Activated CD4-positive, CD25-positive, alpha-beta regulatory T cell treated with anti-CD3 and anti-CD28 coated beads, Interleukin-2, amount 50 U/mL, for 16 hours (primary cell): ENCODE data around the gene THBS4.
"Not testable (repeated sequence)": the region's sequence is repeated elsewhere in the genome, so short reads cannot be mapped to it uniquely, and the experiment has no call there.

Experiments used
- DNase-seq: peaks from one replicate; pipeline ENCODE4 v3.0.0-alpha.2; 2020; ENCODE audit warnings: low read depth, low spot score

The THBS4 gene

GRCh38 chr5:80076131-80077050 is 41.2 kb downstream of the THBS4 start:
- DNase-seq = no peak

DNA sequence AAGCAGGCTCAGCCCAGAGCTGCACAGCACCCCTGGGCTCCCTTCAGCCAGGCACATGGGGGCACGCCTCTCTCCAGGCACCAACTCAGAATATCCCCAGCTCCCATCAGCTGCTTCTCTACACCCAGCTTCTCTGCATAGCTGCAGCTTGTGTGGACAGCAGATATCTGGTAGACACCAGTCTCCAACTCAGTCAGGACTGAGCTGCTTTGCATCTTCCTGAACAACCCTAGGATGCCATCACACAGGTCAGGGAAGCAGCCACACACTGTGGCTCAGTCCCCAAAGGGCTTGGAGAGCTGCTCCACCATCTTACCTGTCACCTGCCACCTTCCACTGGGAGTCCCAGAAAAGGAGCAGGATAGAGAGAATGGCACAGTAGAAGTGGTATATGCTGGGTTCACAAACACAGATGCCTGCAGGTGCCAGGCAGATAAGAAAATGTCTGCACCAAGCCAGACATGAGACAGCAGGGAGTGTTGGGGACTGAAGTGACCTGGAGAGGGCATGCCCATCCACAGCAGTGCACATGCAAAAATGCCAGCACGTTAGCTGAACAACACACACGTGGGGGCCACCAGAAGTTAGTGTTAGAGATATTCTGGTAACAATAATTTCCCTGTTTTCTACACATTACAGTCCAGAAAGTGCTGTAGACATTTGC is 42.0 kb downstream of the THBS4 start:
- DNase-seq = no peak

GRCh38 chr5:80078921-80079320 is 43.8 kb downstream of the THBS4 start:
- DNase-seq = no peak

GRCh38 chr5:80082281-80082680 is 47.1 kb downstream of the THBS4 start:
- no peak for DNase-seq

DNA sequence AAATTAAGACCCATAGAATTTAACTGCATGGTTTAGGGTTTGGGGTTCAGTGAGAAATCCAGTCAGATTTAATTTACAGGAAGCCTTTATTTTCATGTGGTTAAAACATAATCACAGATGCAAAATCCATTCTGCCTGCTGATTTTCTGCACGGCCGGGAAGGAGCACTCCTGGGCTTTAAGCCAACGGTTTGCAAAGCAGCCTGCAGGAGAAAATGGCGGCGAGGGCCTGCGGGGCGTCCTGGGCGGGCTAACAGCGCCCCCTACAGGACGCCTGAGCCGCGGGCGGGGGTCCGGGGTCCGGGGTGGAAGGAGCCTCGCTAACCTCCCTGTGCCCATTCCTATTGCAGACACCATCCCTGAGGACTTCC is 47.6 kb downstream of the THBS4 start:
- DNase-seq = no peak

- no peak for DNase-seq
Observed at GRCh38 chr5:80083101-80083890, 48.1 kb downstream of the THBS4 start.

DNA sequence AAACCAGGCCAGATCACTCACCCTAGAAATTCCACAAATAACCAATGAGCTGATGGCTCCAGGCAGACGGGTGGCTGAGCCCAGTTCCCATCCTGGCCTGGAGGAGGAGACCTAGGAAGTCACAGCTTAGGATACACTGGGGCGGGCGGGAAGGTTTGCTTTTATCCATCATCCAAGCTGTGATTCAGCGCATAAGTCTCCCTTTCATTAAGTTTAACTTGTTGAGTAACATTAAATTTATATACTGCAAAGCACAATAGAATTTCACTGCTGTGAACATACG is 55.7 kb downstream of the THBS4 start:
- DNase-seq = no peak

GRCh38 chr5:80091792-80092192 is 56.6 kb downstream of the THBS4 start:
- peak; percentile 33 for DNase-seq

DNA sequence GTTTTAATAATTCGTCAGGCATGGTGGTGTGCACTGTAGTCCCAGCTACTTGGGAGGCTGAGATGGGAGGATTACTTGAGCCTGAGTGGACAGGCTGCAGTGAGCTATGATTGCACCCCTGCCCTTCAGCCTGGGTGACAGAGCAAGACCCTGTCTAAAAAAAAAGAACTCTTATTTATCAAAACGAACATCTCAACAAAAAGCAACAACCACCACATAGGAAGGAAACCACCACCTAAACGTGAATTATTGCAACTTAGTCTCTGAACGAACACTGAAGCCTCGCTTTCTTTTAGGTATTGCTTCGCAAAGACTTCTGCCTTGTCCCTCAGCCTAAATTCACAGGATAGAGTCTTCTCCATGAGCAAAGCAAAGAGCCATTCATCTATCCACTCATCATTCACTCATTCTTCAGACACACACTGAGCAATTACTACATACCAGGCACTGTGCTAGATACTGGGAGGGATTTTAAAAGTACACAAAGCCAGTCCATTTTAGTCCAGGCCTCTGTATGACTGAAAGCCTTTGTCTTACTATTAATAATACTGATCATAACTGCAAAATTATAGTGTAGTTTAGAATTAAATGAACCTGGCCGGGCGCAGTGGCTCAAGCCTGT is 57.4 kb downstream of the THBS4 start:
- no peak for DNase-seq

GRCh38 chr5:80093796-80094195 is 58.6 kb downstream of the THBS4 start:
- DNase-seq = no peak

DNA sequence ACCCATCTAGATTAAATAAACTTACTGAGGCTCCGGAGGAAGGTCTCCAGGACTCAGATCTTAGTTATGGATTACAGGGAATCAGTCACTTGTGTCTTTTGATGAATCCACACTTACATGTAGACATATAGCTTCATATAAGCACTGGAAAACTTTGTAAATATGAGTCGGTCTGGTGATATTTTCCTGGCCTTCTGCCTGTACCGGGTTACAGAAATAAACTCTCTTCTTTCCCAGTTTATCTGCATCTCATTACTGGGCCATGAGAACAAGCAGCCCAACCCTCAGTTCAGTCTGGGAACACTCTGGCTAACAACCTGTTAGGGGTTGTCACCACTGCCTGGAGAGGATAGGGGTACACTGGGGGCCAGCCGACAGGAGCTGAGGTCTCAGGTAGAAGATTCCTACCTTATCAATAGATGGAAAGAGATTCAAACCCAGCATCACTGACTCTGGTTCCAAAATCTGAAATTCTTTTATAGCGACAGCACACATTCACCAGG is 59.1 kb downstream of the THBS4 start:
- DNase-seq = no peak

DNA sequence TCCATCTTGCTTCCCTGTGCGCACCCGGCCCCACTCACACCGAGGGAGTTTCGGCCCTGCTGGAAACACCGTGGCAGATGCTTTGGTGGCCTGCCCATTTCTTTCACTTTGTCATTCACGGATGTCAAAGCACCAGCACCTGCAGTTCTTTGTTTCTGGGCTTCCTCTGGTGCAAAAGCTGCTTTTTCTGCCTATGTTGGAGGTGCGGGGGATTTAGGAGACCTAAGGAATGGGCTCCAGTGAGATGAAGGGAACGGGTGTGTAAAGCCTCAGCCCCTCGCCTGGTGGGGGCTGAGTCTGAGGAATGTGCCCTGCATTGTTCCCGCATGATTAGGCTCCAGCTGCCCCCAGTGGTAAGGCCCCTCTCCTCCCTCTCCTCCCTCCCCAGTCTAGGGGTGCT is 62.3 kb downstream of the THBS4 start:
- DNase-seq = no peak

DNA sequence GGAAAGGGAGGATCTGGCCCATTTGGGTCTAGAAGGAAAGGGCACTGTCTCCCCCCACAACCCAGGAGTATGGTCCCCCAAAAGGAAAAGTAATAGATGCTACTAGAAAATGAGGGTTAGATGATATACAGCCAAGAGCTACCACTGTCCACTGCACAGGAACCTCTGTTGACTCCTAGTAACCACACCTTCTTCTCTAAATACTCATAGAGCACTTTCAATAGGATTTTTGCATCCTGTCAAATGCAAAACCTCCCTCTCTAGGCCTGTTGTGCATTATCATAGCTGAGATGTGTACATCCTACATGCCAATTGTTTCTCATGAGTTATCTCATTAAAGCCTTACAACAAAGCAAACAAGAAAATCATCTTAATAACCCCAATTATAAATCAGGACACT is 66.8 kb downstream of the THBS4 start:
- no peak for DNase-seq

DNA sequence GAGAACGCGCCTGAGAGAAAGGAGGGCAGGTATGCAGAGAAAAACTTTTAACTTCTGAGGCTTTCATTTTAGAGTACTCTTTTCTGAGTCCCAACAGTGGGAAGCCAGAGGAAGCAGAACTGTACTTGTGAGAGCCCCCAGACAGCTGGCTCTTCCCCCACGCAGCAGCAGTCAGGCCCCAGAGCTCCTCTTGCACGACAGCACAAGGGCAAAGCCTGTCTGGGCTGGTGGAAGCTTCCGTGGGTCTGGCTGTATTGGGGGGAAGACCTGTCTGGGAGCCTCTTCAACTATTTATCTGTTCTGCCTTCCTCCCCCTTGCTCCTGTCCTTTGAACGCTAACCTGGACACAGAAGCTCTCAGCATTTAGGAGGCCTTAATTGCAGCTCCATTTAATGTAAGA is 68.2 kb downstream of the THBS4 start:
- DNase-seq = no peak

- DNase-seq = no peak
Observed at GRCh38 chr5:80105698-80106439, 70.7 kb downstream of the THBS4 start.

GRCh38 chr5:80106916-80107315 is 71.8 kb downstream of the THBS4 start:
- no peak for DNase-seq

GRCh38 chr5:80109646-80110478 is 74.7 kb downstream of the THBS4 start:
- no peak for DNase-seq

DNA sequence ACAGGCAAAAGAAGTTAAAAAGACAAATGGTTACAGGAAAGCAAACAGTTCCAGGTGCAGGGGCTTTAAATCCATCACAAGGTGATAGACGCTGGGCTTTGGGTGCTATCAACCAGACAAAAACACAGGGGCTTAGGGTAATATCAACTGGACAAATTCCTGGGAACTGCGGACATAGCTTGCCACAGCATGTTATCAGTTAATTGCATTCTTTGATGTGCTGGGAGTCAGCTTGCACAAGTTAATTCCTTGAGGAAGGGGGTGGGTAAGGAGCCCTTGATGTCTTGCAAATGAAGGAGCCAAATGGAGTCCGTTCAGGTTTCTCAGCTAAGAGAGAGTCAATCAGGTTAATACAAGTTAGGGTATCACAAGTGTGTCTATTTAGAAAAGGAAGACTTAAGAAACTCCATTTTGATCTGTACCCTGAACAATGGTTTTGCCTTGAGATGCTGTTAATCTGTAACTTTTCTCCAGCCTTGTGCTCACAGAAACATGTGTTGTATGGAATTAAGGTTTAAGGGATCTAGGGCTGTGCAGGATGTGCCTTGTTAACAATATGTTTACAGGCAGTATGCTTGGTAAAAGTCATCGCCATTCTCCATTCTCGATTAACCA is 76.3 kb downstream of the THBS4 start:
- DNase-seq = not testable (repeated sequence)

GRCh38 chr5:80114860-80115259 is 79.7 kb downstream of the THBS4 start:
- DNase-seq = no peak

- DNase-seq = no peak
Observed at GRCh38 chr5:80116000-80116399, 80.9 kb downstream of the THBS4 start.
